Erythroblast (primary cell): ENCODE data around the gene APOL5.

Experiments used
- GATA1 ChIP-seq: IDR thresholded peaks from 2 replicates; pipeline ENCODE4 v1.6.1; 2011; ENCODE audit warnings: low read depth, mild to moderate bottlenecking, control low read depth, low read length, moderate library complexity
- POLR2A ChIP-seq: IDR thresholded peaks from 2 replicates; pipeline ENCODE4 v1.6.1; 2011; ENCODE audit warnings: mild to moderate bottlenecking, low read length

- TF ChIP-seq POLR2A = no peak
- TF ChIP-seq GATA1 = no peak
These were observed 9.2 kb upstream of the APOL5 start for GRCh38 chr22:35708453-35708852.
